ENCODE data around the gene EFEMP2. TPM values are rescaled to one million over a fixed set of nuclear protein-coding genes. Genes with fewer than 3 reads are reported as not detected.

The EFEMP2 gene
- polyA plus RNA-seq, 1 donor (not counting 4 experiments of a cell fraction or from before 2014, with no cell fraction given): 4.8 TPM

GRCh38 chr11:65870706-65871681 is 1.6 kb downstream of the EFEMP2 start:
- no peaks in the 10 kb centered on the region for H3K4me1 ChIP-seq (ENCODE audit: control insufficient read depth, extremely low read depth, insufficient read depth, low read length)
- FAIRE-seq (no peak), DNase-seq (ENCODE audit: low read depth, low spot score) (no peak)
- no peak overlapping the region for H2AFZ ChIP-seq (ENCODE audit: control insufficient read depth, low read length)
- H3K27ac ChIP-seq (ENCODE audit: control insufficient read depth, insufficient read depth, low read length): no peak overlapping the region
- no peak overlapping the region for H3K4me2 ChIP-seq (ENCODE audit: control insufficient read depth, extremely low read depth, insufficient read depth, low read depth, low read length)
- TF ChIP-seq EZH2 (IDR thresholded peaks at IDR 0.05; ENCODE audit: low read length): no peak
- TF ChIP-seq, protein P1, sequence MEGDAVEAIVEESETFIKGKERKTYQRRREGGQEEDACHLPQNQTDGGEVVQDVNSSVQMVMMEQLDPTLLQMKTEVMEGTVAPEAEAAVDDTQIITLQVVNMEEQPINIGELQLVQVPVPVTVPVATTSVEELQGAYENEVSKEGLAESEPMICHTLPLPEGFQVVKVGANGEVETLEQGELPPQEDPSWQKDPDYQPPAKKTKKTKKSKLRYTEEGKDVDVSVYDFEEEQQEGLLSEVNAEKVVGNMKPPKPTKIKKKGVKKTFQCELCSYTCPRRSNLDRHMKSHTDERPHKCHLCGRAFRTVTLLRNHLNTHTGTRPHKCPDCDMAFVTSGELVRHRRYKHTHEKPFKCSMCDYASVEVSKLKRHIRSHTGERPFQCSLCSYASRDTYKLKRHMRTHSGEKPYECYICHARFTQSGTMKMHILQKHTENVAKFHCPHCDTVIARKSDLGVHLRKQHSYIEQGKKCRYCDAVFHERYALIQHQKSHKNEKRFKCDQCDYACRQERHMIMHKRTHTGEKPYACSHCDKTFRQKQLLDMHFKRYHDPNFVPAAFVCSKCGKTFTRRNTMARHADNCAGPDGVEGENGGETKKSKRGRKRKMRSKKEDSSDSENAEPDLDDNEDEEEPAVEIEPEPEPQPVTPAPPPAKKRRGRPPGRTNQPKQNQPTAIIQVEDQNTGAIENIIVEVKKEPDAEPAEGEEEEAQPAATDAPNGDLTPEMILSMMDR (optimal IDR thresholded peaks at IDR 0.05 in 1 of 3, IDR thresholded peaks at IDR 0.05 in 1 of 3, conservative IDR thresholded peaks at IDR 0.05 in 1 of 3; ENCODE audit: extremely low read depth in 1 of 3, insufficient read depth in 2 of 3, low read length in 3 of 3): no peak
- H4K20me1 ChIP-seq (ENCODE audit: control insufficient read depth, extremely low read depth, insufficient read depth, low read length): no peaks in the 10 kb centered on the region
- no peaks in the 10 kb centered on the region for H3K27me3 ChIP-seq (ENCODE audit: control insufficient read depth, extremely low read depth, insufficient read depth, low read length)
- H3K9me3 ChIP-seq (ENCODE audit: control insufficient read depth, low read depth, low read length): no peaks in the 10 kb centered on the region
- no peak overlapping the region for H3K9ac ChIP-seq (ENCODE audit: control insufficient read depth, extremely low read depth, insufficient read depth, low read length)
- dilution Hi-C loops (cut with MboI; ENCODE audit: extremely low pct_ligation_motif_present, low sequenced_read_pairs): no loop called here
- H3K79me2 ChIP-seq (ENCODE audit: control insufficient read depth, insufficient read depth, low read length): no peaks in the 10 kb centered on the region
- no peaks in the 10 kb centered on the region for H3K9me1 ChIP-seq (ENCODE audit: control insufficient read depth, extremely low read depth, insufficient read depth, low read length)
- H3K4me3 ChIP-seq (ENCODE audit: control insufficient read depth in 2 of 3, extremely low read depth in 1 of 3, insufficient read depth in 2 of 3, low read depth in 1 of 3, low read length in 3 of 3): no peak overlapping the region
- peaks cover 2 to 12% of the 10 kb centered on the region in 2 experiments for H3K36me3 ChIP-seq (ENCODE audit: control insufficient read depth in 2 of 2, extremely low read depth in 1 of 2, insufficient read depth in 2 of 2, low read length in 2 of 2)

GRCh38 chr11:65870307-65870658 is 2.3 kb downstream of the EFEMP2 start:
- TF ChIP-seq EZH2 (IDR thresholded peaks at IDR 0.05; ENCODE audit: low read length): no peak
- TF ChIP-seq, protein P1 (optimal IDR thresholded peaks at IDR 0.05 in 1 of 3, IDR thresholded peaks at IDR 0.05 in 1 of 3, conservative IDR thresholded peaks at IDR 0.05 in 1 of 3; ENCODE audit: extremely low read depth in 1 of 3, insufficient read depth in 2 of 3, low read length in 3 of 3): no peak
- Histone ChIP-seq H3K9me1 (ENCODE audit: control insufficient read depth, extremely low read depth, insufficient read depth, low read length) (no peaks in the 10 kb centered on the region), H3K27ac (ENCODE audit: control insufficient read depth, insufficient read depth, low read length) (no peak overlapping the region), H3K36me3 (ENCODE audit: control insufficient read depth in 2 of 2, extremely low read depth in 1 of 2, insufficient read depth in 2 of 2, low read length in 2 of 2) (peaks cover 7 to 16% of the 10 kb centered on the region in 2 experiments), H2AFZ (ENCODE audit: control insufficient read depth, low read length) (no peak overlapping the region), H3K4me1 (ENCODE audit: control insufficient read depth, extremely low read depth, insufficient read depth, low read length) (no peaks in the 10 kb centered on the region), H3K9ac (ENCODE audit: control insufficient read depth, extremely low read depth, insufficient read depth, low read length) (no peak overlapping the region), H3K9me3 (ENCODE audit: control insufficient read depth, low read depth, low read length) (no peaks in the 10 kb centered on the region), H4K20me1 (ENCODE audit: control insufficient read depth, extremely low read depth, insufficient read depth, low read length) (no peaks in the 10 kb centered on the region), H3K79me2 (ENCODE audit: control insufficient read depth, insufficient read depth, low read length) (no peaks in the 10 kb centered on the region), H3K4me3 (ENCODE audit: control insufficient read depth in 2 of 3, extremely low read depth in 1 of 3, insufficient read depth in 2 of 3, low read depth in 1 of 3, low read length in 3 of 3) (no peak overlapping the region), H3K4me2 (ENCODE audit: control insufficient read depth, extremely low read depth, insufficient read depth, low read depth, low read length) (no peak overlapping the region), H3K27me3 (ENCODE audit: control insufficient read depth, extremely low read depth, insufficient read depth, low read length) (no peaks in the 10 kb centered on the region)
- DNase-seq (ENCODE audit: low read depth, low spot score) (no peak), FAIRE-seq (no peak)
- dilution Hi-C loops (cut with MboI; ENCODE audit: extremely low pct_ligation_motif_present, low sequenced_read_pairs): no loop called here

Data from keratinocyte (primary cell).